ENCODE results near the gene PLEKHH1.

DNA sequence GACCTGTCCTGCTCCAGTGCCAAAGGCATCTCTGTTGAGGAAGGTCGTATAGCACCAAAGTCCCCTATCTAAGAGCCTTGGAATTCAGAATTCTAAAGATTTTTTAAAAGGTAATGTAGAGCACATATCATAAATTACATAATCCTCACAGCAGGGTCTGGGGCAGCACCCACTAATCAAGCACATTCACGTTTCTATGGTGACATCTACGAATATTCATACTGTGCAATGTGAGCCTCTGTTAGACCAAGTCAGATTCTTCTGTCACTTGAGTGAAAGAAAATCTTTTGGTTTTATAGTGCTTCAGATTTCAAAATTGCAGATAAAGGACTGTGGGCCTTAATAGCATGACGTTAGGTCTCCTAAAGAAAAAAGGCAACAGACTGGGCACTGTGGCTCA, 31.4 kb upstream of the PLEKHH1 start:
- TF ChIP-seq, protein P1, sequence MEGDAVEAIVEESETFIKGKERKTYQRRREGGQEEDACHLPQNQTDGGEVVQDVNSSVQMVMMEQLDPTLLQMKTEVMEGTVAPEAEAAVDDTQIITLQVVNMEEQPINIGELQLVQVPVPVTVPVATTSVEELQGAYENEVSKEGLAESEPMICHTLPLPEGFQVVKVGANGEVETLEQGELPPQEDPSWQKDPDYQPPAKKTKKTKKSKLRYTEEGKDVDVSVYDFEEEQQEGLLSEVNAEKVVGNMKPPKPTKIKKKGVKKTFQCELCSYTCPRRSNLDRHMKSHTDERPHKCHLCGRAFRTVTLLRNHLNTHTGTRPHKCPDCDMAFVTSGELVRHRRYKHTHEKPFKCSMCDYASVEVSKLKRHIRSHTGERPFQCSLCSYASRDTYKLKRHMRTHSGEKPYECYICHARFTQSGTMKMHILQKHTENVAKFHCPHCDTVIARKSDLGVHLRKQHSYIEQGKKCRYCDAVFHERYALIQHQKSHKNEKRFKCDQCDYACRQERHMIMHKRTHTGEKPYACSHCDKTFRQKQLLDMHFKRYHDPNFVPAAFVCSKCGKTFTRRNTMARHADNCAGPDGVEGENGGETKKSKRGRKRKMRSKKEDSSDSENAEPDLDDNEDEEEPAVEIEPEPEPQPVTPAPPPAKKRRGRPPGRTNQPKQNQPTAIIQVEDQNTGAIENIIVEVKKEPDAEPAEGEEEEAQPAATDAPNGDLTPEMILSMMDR (IDR thresholded peaks at IDR 0.05; ENCODE audit: low read depth, low read length, missing input control): no peak
- TF ChIP-seq NR2F2 (IDR thresholded peaks at IDR 0.05): no peak
- TF ChIP-seq TAF1 (conservative IDR thresholded peaks at IDR 0.05): no peak
- no peak for TF ChIP-seq RAD21 (IDR thresholded peaks at IDR 0.05)
- TF ChIP-seq, protein P2, sequence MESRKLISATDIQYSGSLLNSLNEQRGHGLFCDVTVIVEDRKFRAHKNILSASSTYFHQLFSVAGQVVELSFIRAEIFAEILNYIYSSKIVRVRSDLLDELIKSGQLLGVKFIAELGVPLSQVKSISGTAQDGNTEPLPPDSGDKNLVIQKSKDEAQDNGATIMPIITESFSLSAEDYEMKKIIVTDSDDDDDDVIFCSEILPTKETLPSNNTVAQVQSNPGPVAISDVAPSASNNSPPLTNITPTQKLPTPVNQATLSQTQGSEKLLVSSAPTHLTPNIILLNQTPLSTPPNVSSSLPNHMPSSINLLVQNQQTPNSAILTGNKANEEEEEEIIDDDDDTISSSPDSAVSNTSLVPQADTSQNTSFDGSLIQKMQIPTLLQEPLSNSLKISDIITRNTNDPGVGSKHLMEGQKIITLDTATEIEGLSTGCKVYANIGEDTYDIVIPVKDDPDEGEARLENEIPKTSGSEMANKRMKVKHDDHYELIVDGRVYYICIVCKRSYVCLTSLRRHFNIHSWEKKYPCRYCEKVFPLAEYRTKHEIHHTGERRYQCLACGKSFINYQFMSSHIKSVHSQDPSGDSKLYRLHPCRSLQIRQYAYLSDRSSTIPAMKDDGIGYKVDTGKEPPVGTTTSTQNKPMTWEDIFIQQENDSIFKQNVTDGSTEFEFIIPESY (IDR thresholded peaks at IDR 0.05): no peak
- TF ChIP-seq, protein P3, sequence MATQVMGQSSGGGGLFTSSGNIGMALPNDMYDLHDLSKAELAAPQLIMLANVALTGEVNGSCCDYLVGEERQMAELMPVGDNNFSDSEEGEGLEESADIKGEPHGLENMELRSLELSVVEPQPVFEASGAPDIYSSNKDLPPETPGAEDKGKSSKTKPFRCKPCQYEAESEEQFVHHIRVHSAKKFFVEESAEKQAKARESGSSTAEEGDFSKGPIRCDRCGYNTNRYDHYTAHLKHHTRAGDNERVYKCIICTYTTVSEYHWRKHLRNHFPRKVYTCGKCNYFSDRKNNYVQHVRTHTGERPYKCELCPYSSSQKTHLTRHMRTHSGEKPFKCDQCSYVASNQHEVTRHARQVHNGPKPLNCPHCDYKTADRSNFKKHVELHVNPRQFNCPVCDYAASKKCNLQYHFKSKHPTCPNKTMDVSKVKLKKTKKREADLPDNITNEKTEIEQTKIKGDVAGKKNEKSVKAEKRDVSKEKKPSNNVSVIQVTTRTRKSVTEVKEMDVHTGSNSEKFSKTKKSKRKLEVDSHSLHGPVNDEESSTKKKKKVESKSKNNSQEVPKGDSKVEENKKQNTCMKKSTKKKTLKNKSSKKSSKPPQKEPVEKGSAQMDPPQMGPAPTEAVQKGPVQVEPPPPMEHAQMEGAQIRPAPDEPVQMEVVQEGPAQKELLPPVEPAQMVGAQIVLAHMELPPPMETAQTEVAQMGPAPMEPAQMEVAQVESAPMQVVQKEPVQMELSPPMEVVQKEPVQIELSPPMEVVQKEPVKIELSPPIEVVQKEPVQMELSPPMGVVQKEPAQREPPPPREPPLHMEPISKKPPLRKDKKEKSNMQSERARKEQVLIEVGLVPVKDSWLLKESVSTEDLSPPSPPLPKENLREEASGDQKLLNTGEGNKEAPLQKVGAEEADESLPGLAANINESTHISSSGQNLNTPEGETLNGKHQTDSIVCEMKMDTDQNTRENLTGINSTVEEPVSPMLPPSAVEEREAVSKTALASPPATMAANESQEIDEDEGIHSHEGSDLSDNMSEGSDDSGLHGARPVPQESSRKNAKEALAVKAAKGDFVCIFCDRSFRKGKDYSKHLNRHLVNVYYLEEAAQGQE (IDR thresholded peaks at IDR 0.05): no peak
- TF ChIP-seq, protein P4, sequence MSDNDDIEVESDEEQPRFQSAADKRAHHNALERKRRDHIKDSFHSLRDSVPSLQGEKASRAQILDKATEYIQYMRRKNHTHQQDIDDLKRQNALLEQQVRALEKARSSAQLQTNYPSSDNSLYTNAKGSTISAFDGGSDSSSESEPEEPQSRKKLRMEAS (IDR thresholded peaks at IDR 0.05): no peak
- no peak for TF ChIP-seq YY1 (IDR thresholded peaks at IDR 0.05)
- no peak for TF ChIP-seq RXRA (IDR thresholded peaks at IDR 0.05)
- no peak for TF ChIP-seq SP1 (IDR thresholded peaks at IDR 0.05)

Data from liver (tissue), 3 donors.